WERI-Rb-1 (cell line): ENCODE results near the gene NBEA.

Experiments
- DNase-seq: peaks from one replicate; pipeline ENCODE4 v3.0.0-alpha.2; 2020
- H3K27ac ChIP-seq: fragments of 250-450 bp; sonication (Bioruptor Pico); 2 replicates; pipeline ENCODE4 v1.5.1; 2020; ENCODE audit warnings: mild to moderate bottlenecking, moderate library complexity
- H3K27me3 ChIP-seq: fragments of 250-450 bp; sonication (Bioruptor Pico); 2 replicates; pipeline ENCODE4 v1.5.1; 2021; ENCODE audit warnings: mild to moderate bottlenecking, low read depth, moderate library complexity; ENCODE audit not compliant: insufficient read depth, severe bottlenecking
- H3K36me3 ChIP-seq: fragments of 250-450 bp; sonication (Bioruptor Pico); 2 replicates; pipeline ENCODE4 v1.5.1; 2020; ENCODE audit warnings: mild to moderate bottlenecking, moderate library complexity
- H3K4me3 ChIP-seq: 2 replicates; pipeline ENCODE4 v1.5.1; 2011; ENCODE audit warnings: low read depth, mild to moderate bottlenecking, control low read depth, low read length
- H3K9me3 ChIP-seq: fragments of 250-450 bp; sonication (Bioruptor Pico); 2 replicates; pipeline ENCODE4 v1.5.1; 2021; ENCODE audit warnings: mild to moderate bottlenecking, moderate library complexity; ENCODE audit not compliant: severe bottlenecking
- CTCF ChIP-seq: IDR thresholded peaks from 2 replicates; pipeline ENCODE4 v1.5.1; 2011; ENCODE audit warnings: low read depth, mild to moderate bottlenecking, control low read depth, inconsistent platforms, low read length

The NBEA gene

GRCh38 chr13:35266412-35266811, 324.3 kb downstream of the NBEA start:
- no peak for DNase-seq
- no peaks in the 10 kb centered on the region for H3K27me3 ChIP-seq
- no peak overlapping the region for H3K4me3 ChIP-seq
- H3K27ac ChIP-seq, result no peak overlapping the region
- no peaks in the 10 kb centered on the region for H3K36me3 ChIP-seq
- H3K9me3 ChIP-seq, result no peaks in the 10 kb centered on the region
- no peak for TF ChIP-seq CTCF

- no peak for TF ChIP-seq CTCF
- Histone ChIP-seq H3K9me3 (no peaks in the 10 kb centered on the region), H3K36me3 (no peaks in the 10 kb centered on the region), H3K27me3 (no peaks in the 10 kb centered on the region), H3K27ac (no peak overlapping the region), H3K4me3 (no peak overlapping the region)
- DNase-seq, result no peak
Measured at GRCh38 chr13:35278917-35279316, 336.8 kb downstream of the NBEA start.

GRCh38 chr13:35279500-35279899, 337.4 kb downstream of the NBEA start:
- no peak for TF ChIP-seq CTCF

GRCh38 chr13:35283856-35284255, 341.8 kb downstream of the NBEA start:
- Histone ChIP-seq H3K4me3 (no peak overlapping the region), H3K27ac (no peak overlapping the region), H3K27me3 (no peaks in the 10 kb centered on the region), H3K36me3 (no peaks in the 10 kb centered on the region), H3K9me3 (no peaks in the 10 kb centered on the region)
- no peak for DNase-seq
- TF ChIP-seq CTCF, result no peak

More at GRCh38 chr13:35279500-35279899, 337.4 kb downstream of the NBEA start:
- DNase-seq, result no peak
- no peak overlapping the region for H3K4me3 ChIP-seq
- no peak overlapping the region for H3K27ac ChIP-seq
- no peaks in the 10 kb centered on the region for H3K9me3 ChIP-seq
- no peaks in the 10 kb centered on the region for H3K27me3 ChIP-seq
- H3K36me3 ChIP-seq, result no peaks in the 10 kb centered on the region

- Histone ChIP-seq H3K27me3 (no peaks in the 10 kb centered on the region), H3K36me3 (no peaks in the 10 kb centered on the region), H3K27ac (no peak overlapping the region), H3K4me3 (no peak overlapping the region), H3K9me3 (no peaks in the 10 kb centered on the region)
- no peak for DNase-seq
- no peak for TF ChIP-seq CTCF
Measured at GRCh38 chr13:35285677-35286076, 343.6 kb downstream of the NBEA start.

GRCh38 chr13:35292329-35292728, 350.3 kb downstream of the NBEA start:
- DNase-seq, result no peak
- Histone ChIP-seq H3K27ac (no peak overlapping the region), H3K4me3 (no peak overlapping the region), H3K36me3 (no peaks in the 10 kb centered on the region), H3K9me3 (no peaks in the 10 kb centered on the region), H3K27me3 (no peaks in the 10 kb centered on the region)
- no peak for TF ChIP-seq CTCF
